ENCODE measurements around the gene RARRES1.

RARRES1 gene

DNA sequence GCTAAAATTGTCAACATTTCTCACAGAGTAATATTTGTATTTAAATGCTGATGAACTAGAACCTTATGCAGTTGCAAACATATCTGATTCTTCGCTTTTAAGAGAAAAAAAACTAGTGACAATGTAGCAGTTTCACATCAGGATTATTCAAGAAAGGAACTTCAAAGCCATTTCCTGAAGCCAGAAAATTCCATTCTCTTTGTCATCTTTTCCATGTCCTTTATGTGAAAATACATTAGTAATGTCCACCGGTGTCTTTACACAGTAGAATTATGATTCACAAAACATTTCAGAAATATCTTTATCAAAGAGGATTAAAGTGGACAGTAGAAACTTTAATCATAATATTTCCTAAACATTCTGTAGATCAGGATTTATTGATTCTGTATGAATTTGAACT lies 47.1 kb downstream of the RARRES1 start:
- DNase-seq = no peak

DNA sequence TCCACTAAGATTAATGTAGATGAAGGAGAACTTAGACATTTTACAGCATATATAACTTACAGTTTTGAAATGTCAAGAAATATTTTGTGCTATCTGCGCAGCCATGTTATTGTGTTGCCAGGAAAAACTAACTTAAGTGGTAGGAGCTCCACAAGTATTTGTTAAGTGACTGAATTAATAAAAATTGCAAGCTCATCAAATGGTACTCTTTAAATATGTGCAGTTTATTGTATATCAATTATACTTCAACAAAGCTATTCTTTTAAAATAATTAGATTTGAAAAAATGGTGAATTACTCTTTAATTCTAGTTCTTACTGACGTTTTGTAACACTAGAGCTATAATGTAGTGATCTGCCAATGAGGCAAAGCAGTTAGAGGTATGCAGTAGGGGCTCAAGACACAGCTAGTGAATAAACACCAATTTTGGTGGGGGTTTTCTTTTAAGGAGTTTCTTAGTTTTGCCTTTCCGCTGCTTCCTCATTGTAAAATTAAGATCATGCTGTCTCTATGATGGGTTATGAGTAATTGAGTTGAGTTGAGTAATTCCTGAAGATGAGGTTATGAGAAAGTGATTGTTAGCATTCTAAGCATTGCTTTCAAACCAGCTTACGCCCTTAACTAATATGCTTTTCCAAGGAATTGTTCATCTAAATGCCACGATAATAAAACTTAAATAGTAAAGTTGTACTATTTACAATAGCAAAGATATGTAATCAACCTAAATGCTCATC lies 48.9 kb downstream of the RARRES1 start:
- DNase-seq = no peak

DNA sequence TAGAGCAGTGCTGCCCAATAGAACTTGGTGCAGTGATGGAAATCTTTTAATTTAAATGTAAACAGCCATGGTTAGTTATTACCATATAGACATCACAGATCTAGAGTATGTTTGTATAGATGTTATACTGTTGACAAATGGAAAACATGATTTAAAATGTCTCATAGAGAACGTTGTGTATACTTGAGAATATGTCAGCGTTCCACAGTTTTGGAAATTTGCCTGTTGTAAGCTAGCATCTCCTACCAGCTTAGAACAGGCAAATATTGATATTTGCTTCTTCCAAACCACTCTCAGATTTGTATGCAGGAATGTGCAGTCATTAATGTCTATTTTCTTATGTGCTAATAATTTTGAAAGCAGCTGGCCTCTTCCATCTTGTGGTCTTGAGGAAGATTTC lies 51.4 kb downstream of the RARRES1 start:
- DNase-seq = no peak

DNA sequence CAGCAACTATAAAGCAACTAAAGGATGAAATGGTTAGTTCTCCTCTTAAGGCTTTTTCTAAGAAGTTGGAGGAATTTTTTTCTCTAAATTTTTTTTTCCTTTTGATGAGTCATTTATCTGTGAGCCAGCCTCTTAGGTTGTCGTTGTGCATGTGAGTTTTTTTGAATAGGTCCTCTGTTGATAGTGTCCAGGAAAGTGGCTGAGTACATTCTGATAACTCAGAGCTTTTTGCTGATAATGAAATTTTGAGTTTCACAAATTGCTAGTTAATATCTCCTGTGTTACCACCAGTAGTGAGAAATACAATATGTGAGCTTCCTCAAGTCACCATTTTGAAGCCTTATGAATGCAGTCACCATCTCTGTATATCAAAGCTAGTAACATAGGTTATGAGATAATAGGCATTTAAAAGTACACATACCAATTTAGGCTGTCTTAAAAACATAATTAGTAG lies 52.7 kb downstream of the RARRES1 start:
- no peak for DNase-seq

DNA sequence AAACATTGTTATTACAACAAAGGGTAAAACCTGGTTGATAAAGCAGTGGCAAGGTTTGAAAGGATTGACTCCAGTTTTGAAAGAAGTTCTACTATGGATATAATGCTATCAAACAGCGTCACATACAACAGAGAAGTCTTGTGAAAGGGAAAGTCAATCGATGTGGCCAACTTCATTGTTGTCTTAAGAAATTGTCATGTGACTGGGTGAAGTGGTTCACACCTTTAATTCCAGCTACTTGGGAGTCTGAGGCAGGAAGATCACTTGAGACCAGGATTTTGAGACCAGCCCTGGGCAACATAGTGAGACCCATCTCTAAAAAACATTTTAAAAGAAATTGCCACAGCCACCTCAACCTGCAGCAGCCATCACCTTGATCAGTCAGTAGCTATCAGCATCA lies 53.6 kb downstream of the RARRES1 start:
- no peak for DNase-seq

DNA sequence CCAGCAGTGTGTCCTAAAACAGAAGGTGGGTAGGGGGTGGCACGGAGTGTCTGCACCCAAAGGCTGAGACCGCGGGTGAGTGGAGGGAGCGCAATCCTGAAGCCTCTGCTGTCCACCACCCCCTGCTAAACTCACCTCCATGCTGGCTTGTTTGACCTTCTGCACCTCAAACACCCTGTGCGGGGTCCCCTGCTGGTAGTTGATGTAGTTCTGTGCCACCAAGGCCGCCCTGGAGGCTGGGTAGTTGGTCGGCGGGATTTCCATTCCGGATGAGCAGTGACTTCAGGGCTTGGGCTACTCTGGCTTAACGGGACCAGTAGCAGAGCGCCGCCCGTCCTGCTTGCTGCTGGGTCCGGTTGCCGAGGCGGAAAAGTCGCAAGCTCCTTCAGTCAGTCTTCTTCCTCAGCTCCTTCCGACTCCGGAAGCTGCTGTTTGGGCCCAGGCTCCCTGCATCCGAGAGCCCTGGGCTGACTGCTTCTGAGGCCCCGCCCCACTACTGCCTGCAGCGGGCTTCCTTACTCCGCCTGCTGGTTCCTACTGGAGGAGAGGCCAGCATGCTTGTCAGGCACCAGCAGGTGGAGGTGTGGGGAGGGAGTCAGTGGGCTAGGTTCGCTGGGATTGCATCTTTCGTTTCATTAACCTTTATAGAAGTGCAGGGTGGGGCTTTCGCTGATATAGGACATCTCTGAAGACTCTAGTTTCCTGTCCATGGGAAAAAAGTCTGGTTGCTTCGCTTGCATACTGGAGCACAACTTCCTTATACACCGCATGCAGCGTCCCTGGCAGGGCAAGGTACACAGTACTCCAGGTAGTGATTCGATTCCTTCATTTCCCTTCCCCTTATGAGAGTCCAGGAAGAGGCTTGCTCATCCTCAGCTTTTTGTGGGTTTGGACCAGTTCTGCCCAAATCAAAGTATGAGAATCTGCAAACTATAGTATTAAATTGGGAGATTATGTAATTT lies 59.8 kb downstream of the RARRES1 start, which contains the start of gene LXN:
Gene LXN (minus strand): TSS at position 434 of the 962 bp plus-strand sequence. CDS start 170 bp downstream, at position 264.
- DNase-seq = peak; percentile 2 to 89 (median 21)

DNA sequence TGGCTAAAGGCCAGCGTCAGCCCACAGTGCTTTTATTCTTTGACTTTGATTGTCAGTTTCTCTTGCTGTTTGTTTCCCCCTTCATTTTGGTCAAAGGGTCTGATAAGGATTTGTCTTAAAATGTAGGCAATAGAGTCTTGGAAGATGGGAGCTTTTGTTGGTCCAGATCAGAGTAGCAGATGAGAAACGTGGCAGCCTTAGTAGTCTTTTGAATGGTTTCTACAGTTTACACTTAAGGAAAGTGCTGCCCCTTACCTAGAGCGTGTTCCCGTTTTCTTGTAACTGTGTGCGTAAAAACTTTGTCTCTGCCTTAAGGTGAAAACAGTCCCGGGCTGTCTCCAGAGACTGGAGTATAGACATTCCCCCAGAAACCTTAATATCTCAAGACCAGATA lies 60.4 kb downstream of the RARRES1 start:
- no peak for DNase-seq

DNA sequence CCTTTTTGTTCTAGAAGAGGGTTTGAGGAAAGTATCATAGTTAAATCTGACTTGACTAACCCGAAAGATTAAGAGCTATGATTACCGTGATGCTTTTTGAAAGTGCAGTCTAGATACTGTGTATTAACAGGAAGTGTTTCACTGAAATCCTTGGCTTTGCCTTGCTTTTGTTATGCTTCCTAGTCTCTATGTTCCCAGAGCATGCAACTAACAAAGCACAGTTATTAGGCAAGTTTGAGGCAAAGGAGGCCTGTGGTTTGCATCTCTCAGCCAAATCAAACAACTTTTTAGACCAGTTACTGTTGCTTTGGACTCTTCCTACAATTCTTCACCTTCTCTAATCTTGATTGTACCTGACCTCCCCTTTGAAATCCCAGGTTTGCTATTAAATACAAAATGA lies 63.8 kb downstream of the RARRES1 start:
- no peak for DNase-seq

DNA sequence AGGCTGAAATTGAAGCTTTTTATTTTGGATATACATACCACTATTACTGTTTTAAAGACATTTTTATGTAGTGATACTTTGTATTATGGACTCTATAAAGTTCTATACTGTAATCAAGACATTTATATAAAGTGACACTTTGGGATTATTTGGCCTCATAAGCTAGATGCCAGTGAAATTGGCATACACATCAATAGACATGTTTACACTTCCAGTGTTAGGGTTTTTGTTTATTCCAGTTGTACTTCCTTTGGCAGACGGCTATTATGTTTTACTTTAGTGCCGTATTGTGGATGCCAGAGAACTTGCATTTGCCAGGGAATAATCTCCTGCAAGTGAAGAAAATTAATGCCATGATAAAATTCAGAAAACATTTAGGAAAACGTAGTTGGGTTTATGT lies 65.8 kb downstream of the RARRES1 start:
- no peak for DNase-seq

DNA sequence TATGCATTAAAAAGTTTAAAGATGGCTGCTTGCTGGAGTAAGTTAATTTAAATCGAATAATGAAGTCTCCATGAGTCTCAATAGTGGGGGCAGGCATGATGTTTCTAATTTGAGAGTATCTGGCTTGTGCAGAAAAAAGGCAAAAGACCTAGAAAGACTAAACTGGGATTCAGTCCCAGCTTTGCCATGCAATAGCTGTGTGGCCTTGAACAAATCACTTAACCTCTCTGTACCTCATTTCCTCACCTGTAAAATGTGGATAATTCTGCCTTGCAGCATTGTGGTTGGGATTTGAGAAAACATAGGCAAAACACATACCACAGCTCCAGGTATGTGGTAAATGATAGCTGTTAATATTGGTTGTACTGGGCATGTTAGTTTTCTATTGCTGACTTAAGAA lies 68.4 kb downstream of the RARRES1 start:
- DNase-seq = no peak

DNA sequence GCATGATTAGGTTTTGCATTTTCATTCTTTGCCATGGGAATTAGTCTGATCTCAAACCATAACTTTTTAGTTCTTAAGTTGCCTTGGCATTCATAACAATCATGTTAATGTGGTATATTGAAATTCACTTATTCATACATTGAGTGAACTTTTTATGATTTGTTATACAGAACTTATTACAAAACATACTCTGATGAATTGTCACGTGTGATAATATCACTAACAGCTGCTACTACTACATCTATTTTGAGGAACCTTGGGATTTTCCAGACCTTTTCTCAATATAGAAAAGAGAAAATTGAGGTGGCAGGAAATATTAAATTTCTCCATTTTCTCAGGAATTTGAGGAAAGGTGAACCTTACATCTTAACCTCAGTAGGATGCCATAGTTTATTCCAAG lies 69.0 kb downstream of the RARRES1 start:
- DNase-seq = no peak

DNA sequence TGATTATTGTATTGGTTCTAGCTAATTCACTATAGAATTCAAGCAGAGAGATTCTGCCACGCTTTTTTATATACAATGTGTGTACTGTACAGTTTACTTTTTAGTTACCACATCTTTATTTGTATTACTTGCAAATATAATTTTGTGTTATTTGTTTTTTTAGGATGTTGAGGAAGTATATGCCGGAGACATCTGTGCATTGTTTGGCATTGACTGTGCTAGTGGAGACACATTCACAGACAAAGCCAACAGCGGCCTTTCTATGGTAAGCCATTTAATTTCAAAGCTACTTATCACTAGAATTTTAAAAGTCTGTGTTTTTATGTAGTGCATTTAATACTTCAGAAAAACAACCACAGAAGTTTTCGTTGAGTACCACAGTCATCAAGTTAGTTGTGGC lies 71.5 kb downstream of the RARRES1 start:
- DNase-seq = no peak

DNA sequence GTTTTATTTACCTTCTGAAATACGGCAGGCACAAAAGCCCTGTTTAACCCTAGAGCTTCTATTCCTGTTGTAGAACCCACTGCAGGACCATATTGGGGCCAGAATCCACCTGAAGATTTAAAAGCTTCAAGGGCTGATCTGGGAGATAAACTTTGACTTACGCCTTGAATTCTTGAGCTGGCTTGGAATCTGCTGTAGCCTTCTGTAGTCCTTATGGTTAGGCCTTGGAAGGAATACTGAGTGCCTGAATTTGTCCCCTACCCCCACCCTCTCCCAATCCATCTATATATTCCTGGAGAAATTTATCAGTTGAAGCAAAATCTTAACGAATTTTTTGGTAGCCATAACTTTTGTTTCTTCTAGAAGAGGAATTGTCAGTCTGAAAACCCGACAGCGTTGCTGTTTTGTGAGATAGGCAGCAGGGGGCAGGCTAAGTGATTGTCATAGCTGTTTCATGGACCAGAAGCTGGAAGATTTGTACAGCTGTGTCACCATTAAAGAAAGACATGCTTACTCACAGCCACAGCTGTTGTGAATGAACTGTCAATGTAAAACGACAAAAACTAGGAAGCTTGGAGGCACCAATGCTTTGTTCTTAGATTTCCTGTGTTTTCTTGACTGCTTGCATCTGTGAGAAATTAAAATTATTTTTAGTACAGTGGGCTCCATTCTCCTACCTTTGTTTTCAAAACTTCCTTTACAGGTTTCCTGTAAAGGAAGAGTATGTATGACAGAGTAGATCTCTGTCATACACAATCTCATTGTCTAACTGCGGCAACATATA lies 72.6 kb downstream of the RARRES1 start:
- peak in 7 of 14 donors; percentile 1 to 34 (median 10) for DNase-seq

DNA sequence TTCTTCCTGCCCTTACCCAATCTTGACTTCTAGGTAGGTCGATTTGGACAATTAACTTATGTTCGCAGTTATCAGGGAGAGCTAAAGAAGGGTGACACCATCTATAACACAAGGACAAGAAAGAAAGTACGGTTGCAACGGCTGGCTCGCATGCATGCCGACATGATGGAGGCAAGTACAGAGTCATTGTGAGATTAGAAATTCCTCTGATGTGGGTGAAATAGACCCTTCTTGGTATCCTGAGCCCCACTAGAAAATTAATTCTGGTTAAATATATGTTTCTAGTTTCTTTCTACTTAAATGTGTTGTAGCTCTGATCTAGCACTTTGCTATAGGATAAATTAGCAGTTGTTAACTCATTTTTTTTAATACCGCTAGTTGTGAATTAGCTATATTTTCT lies 73.4 kb downstream of the RARRES1 start:
- no peak for DNase-seq

DNA sequence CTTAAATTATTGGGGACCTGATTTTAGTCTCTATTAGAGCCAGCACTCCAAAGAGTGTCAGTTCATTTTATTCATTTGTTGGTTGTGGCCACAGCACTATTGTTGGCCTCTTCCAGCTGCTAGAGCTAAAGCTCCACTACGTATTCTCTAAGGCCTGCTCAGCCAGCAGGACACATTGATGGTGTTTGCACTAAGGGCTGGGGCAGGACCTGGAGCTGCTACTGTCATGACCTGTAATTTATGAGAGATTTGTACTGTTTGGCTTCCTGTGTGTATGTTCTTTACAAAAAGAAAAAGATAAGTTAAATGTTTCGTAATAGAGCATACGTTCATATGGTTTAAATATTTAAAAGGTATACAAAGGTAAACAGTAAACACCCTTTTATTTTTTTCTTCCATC lies 79.8 kb downstream of the RARRES1 start:
- no peak for DNase-seq

DNA sequence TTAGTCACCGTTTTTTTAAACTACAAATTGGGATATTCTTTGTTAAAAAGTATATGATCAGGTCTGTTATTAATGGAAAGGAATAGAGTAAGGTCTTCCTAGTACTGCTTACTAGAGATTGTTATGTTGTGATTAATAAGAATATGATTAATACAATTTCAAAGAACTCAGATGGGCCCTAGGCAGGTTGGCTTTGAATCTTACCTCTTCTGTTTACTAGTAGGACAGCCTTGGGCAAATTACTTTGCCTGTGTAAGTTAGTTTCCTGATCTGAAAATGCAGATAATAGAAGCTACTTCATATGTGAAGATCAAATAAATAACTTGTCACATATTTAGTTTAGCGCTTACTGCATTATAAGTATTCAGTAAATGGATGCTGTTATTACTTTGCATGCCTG lies 81.1 kb downstream of the RARRES1 start:
- DNase-seq = no peak

DNA sequence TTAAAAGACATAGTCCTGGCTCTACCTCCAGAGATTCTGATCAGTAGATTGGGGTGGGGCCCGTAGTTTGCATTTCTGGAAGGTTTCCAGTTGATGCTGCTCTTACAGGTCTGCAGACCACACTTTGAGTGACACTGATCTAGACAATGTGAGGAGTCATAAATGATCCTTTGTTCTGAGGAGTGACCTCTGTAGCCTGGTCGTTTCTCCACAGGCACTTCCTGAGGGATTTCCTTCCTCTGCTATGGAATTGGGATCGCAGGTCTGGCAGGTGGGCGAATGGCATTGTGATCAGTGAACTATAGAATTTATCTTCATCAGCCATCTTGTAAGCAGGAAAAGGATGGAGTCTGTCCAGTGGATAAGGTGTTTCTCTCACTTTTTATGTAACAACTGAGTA lies 82.5 kb downstream of the RARRES1 start:
- no peak for DNase-seq

All from C1 segment of cervical spinal cord (tissue), 14 donors.